Measurements from ENCODE around the gene CLEC4F.

Gene CLEC4F

DNA sequence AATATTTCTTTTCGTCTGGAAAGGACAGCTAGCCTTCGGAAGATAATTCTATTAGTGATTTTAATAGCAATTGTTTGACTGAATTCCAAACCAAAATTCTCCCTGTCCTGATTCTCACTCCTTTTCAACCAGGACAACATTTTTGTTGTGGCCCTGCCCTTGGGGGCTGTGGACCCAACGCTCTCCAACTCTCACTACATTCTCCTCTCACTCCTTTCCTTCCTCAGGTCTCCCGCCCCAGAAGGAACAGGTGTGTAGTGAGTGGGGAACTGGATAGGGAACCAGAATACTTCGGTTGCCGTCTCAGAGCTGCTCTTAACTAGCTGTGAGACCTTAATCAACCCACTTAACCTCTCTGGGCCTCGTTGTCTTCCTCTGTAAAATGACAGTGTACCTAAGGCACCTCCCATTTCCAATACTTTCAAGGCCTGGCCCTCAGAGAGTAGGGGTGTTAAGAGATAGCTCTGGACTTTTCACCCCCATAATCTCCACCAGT is 51.8 kb downstream of the CLEC4F start:
- 71% methylated on average over 3 of the region's 7 CpGs for WGBS (ENCODE audit: insufficient coverage)
- Histone ChIP-seq H3K36me3 (ENCODE audit: control insufficient read depth in 4 of 4, insufficient read depth in 4 of 4, low read length in 3 of 4) (no peaks in the 10 kb centered on the region), H3K27ac (ENCODE audit: insufficient read depth in 1 of 2, low read depth in 1 of 2, low read length in 2 of 2, poor library complexity in 1 of 2, severe bottlenecking in 2 of 2) (no peak overlapping the region), H3K4me3 (ENCODE audit: control insufficient read depth in 1 of 7, extremely low read depth in 1 of 7, insufficient read depth in 4 of 7, low read depth in 2 of 7, low read length in 6 of 7) (no peak overlapping the region), H3K27me3 (replicated peaks in 2 of 5; ENCODE audit: control insufficient read depth in 4 of 5, insufficient read depth in 5 of 5, low read length in 4 of 5) (peaks cover 6 to 67% (median 35%) of the 10 kb centered on the region in 5 experiments), H3K9me3 (ENCODE audit: control extremely low read depth in 1 of 5, control insufficient read depth in 4 of 5, insufficient read depth in 2 of 5, low read depth in 1 of 5, low read length in 4 of 5) (peaks cover 0 to 2% (median 0%) of the 10 kb centered on the region in 5 experiments), H3K4me1 (ENCODE audit: control extremely low read depth in 1 of 4, control insufficient read depth in 4 of 4, insufficient read depth in 4 of 4, low read length in 3 of 4) (peaks cover 0 to 18% (median 15%) of the 10 kb centered on the region in 4 experiments)
- no peak for DNase-seq
- CTCF ChIA-PET = interaction anchor here (0.6 to 1.9 kb wide), 17 partner anchors 8 to 464 kb away, joined by 3 to 7 read pairs (median 4); partner anchors contain the start of gene FIGLA
- POLR2A ChIA-PET = no interaction called here

DNA sequence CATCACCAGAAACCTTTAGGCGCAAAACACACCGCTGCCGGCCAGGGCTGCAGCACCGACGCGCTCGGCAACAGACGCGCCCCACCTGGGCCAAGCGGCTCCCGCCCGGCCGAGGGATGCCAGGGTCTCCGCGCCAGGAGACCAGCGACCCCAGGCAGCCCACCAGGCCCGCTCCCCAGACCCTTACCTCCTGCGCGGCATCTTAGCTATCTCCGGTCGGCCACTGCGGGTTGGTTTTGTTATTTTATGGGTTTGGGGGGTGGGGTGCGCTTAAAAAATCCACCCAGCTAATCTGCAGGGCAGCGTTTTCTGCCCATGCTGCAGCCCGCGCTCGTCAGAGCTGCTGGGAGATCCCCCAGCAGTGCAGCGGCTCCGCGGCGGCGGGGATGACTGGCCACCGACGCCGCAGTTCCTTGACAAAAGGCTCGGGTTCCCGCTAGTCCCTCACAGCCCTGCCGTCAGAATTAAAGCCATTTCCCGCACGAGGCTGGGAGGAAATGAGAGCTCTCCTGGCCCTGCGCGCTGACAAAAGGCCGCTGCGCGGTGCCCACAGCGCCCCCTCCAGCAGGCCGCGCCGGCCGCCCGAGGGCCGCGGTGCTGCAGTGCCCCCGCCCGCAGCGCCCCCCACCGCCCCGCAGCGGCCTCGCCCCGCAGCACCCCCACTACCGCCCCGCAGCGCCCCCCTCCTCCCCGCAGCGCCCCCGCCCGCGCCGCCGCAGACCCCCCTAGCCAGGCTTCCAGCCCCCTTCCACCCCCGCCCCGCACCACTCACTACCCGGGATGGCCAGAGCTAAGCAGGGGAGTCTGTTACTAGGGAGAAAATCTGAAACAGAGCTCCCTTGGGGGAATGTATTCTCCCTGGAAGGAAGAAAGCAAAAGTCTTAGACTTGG is 52.5 kb downstream of the CLEC4F start, which contains the start of gene ADD2:
TSS of gene ADD2 (minus strand) at position 502 of the 891 bp plus-strand sequence. CDS start 61,792 bp downstream, outside the sequence.
- Histone ChIP-seq H3K27me3 (replicated peaks in 2 of 5; ENCODE audit: control insufficient read depth in 4 of 5, insufficient read depth in 5 of 5, low read length in 4 of 5) (peaks cover 6 to 67% (median 35%) of the 10 kb centered on the region in 5 experiments), H3K36me3 (ENCODE audit: control insufficient read depth in 4 of 4, insufficient read depth in 4 of 4, low read length in 3 of 4) (no peaks in the 10 kb centered on the region), H3K4me1 (ENCODE audit: control extremely low read depth in 1 of 4, control insufficient read depth in 4 of 4, insufficient read depth in 4 of 4, low read length in 3 of 4) (peaks cover 0 to 18% (median 15%) of the 10 kb centered on the region in 4 experiments), H3K9me3 (ENCODE audit: control extremely low read depth in 1 of 5, control insufficient read depth in 4 of 5, insufficient read depth in 2 of 5, low read depth in 1 of 5, low read length in 4 of 5) (no peaks in the 10 kb centered on the region), H3K4me3 (ENCODE audit: control insufficient read depth in 1 of 7, extremely low read depth in 1 of 7, insufficient read depth in 4 of 7, low read depth in 2 of 7, low read length in 6 of 7) (peak within 1 kb of the TSS; percentile 19 to 74 (median 47)), H3K27ac (ENCODE audit: insufficient read depth in 1 of 2, low read depth in 1 of 2, low read length in 2 of 2, poor library complexity in 1 of 2, severe bottlenecking in 2 of 2) (no peak within 1 kb of the TSS)
- peak; percentile 47 to 91 (median 84) for DNase-seq
- ChIA-PET CTCF (interaction anchor here (0.7 to 1.9 kb wide), 16 partner anchors 9 to 463 kb away, joined by 3 to 7 read pairs (median 4); no protein-coding TSS in a partner anchor), POLR2A (no interaction called here)
- 0% methylated on average over 32 of the region's 74 CpGs for WGBS (ENCODE audit: insufficient coverage)

DNA sequence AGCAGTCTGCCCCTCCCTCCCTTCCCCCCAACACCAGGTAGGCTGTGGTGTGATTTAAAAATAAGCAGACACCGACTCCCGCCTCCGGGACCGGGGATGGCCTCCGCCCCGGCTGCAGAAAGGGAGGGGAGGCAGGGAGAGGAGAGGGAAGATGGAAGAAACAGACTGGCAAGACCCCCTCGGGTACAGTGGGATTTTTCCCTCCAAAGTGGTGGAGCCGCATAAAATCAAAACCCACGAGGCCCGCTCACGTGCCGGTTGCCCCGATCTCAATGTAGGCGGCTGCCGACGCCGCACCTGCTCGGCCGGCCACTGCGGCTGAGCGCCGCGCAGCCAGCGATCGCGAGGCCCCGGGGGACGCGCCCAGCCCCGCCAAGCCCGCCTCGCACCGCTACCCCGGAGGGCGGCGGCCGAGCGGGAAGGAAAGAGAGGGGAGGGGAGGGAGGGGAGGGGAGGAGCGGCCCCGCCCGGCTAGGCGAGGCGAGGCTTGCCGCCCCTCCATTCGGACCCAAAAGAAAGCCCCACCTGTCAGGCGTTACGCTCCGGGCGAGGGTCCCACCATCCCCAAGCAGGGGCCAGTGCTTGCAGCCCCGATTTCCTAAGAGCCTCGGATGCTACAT is 53.2 kb downstream of the CLEC4F start:
- Histone ChIP-seq H3K36me3 (ENCODE audit: control insufficient read depth in 4 of 4, insufficient read depth in 4 of 4, low read length in 3 of 4) (no peaks in the 10 kb centered on the region), H3K27ac (ENCODE audit: insufficient read depth in 1 of 2, low read depth in 1 of 2, low read length in 2 of 2, poor library complexity in 1 of 2, severe bottlenecking in 2 of 2) (no peak overlapping the region), H3K9me3 (ENCODE audit: control extremely low read depth in 1 of 5, control insufficient read depth in 4 of 5, insufficient read depth in 2 of 5, low read depth in 1 of 5, low read length in 4 of 5) (no peaks in the 10 kb centered on the region), H3K27me3 (replicated peaks in 2 of 5; ENCODE audit: control insufficient read depth in 4 of 5, insufficient read depth in 5 of 5, low read length in 4 of 5) (peaks cover 6 to 69% (median 35%) of the 10 kb centered on the region in 5 experiments), H3K4me1 (ENCODE audit: control extremely low read depth in 1 of 4, control insufficient read depth in 4 of 4, insufficient read depth in 4 of 4, low read length in 3 of 4) (peaks cover 0 to 18% (median 15%) of the 10 kb centered on the region in 4 experiments), H3K4me3 (ENCODE audit: control insufficient read depth in 1 of 7, extremely low read depth in 1 of 7, insufficient read depth in 4 of 7, low read depth in 2 of 7, low read length in 6 of 7) (peak overlapping the region; percentile 19 to 74 (median 47))
- WGBS (ENCODE audit: insufficient coverage) = 0% methylated on average over 34 of the region's 51 CpGs
- peak in 2 of 3 donors; percentile 13 to 21 for DNase-seq
- ChIA-PET POLR2A (no interaction called here), CTCF (interaction anchor here (0.7 to 1.6 kb wide), 8 partner anchors 11 to 121 kb away, joined by 3 to 4 read pairs (median 3); no protein-coding TSS in a partner anchor)

DNA sequence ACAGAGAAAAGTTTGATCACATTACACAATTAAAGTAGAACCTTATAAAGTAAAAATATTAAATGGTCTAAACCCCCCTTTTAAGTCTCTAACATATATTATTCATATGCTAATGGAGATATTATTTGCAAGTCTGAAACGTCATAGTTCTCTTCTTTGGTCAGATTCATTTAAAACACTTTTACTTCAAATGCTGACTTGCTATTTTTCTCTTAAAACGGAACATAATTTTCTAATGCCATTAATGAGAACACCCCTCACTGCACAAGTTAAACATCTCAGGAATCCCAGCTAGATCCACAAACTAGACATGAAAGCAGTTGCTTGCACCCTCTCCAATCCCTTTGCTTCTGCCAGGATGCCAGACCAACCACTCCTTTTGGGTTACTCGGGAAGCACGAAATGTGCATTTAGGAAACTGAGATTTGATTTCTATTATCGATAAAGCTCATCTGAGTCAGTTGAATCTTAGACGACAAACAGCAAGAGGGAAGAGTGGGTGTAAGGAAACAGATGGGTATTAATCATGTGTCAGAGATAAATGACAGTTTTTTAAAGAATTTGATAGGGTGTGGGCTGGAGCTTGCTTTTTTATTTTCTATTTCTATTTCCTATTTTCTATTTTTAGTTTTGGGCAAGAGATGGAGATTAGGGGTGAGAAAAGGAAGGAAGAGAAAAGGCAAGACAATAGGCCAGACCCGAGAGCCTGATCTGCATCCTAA is 53.9 kb downstream of the CLEC4F start:
- ChIA-PET POLR2A (no interaction called here), CTCF (interaction anchor here (1.4 kb wide), 1 partner anchor 104 kb away, joined by 3 read pairs; no protein-coding TSS in a partner anchor)
- no peaks in the 10 kb centered on the region for H3K9me3 ChIP-seq (ENCODE audit: control extremely low read depth in 1 of 5, control insufficient read depth in 4 of 5, insufficient read depth in 2 of 5, low read depth in 1 of 5, low read length in 4 of 5)
- H3K27me3 ChIP-seq (replicated peaks in 2 of 5; ENCODE audit: control insufficient read depth in 4 of 5, insufficient read depth in 5 of 5, low read length in 4 of 5) = peaks cover 6 to 62% (median 33%) of the 10 kb centered on the region in 5 experiments
- H3K36me3 ChIP-seq (ENCODE audit: control insufficient read depth in 4 of 4, insufficient read depth in 4 of 4, low read length in 3 of 4) = no peaks in the 10 kb centered on the region
- H3K4me3 ChIP-seq (ENCODE audit: control insufficient read depth in 1 of 7, extremely low read depth in 1 of 7, insufficient read depth in 4 of 7, low read depth in 2 of 7, low read length in 6 of 7) = peak overlapping the region in 4 of 7 experiments; percentile 47 to 74 (median 66)
- peak in 1 of 3 donors; percentile 32 for DNase-seq
- H3K4me1 ChIP-seq (ENCODE audit: control extremely low read depth in 1 of 4, control insufficient read depth in 4 of 4, insufficient read depth in 4 of 4, low read length in 3 of 4) = peaks cover 0 to 18% (median 15%) of the 10 kb centered on the region in 4 experiments
- WGBS (ENCODE audit: insufficient coverage) = 0% methylated on average over 5 of the region's 7 CpGs
- H3K27ac ChIP-seq (ENCODE audit: insufficient read depth in 1 of 2, low read depth in 1 of 2, low read length in 2 of 2, poor library complexity in 1 of 2, severe bottlenecking in 2 of 2) = no peak overlapping the region

DNA sequence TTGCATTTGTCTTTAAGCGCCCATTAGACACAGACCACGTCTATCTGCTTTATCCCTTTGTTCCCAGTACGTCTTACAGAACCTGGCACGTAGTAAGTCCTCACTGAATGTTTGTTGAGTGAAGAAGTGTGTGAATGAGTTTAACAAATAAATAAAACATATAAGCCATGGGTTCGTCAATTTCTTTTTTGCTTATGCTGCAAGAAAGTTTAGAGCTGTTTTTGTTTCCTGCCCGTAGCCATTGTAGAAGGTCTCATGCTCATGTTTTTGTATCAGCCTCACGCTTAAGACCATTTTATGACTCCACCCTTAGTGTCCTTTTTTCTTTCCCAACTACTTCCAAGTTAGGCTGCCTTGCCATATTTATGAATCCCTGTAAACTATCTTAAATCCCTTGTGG is 54.9 kb downstream of the CLEC4F start:
- Histone ChIP-seq H3K36me3 (ENCODE audit: control insufficient read depth in 4 of 4, insufficient read depth in 4 of 4, low read length in 3 of 4) (no peaks in the 10 kb centered on the region), H3K9me3 (ENCODE audit: control extremely low read depth in 1 of 5, control insufficient read depth in 4 of 5, insufficient read depth in 2 of 5, low read depth in 1 of 5, low read length in 4 of 5) (no peaks in the 10 kb centered on the region), H3K4me3 (ENCODE audit: control insufficient read depth in 1 of 7, extremely low read depth in 1 of 7, insufficient read depth in 4 of 7, low read depth in 2 of 7, low read length in 6 of 7) (no peak overlapping the region), H3K4me1 (ENCODE audit: control extremely low read depth in 1 of 4, control insufficient read depth in 4 of 4, insufficient read depth in 4 of 4, low read length in 3 of 4) (peaks cover 0 to 18% (median 15%) of the 10 kb centered on the region in 4 experiments), H3K27ac (ENCODE audit: insufficient read depth in 1 of 2, low read depth in 1 of 2, low read length in 2 of 2, poor library complexity in 1 of 2, severe bottlenecking in 2 of 2) (no peak overlapping the region), H3K27me3 (replicated peaks in 2 of 5; ENCODE audit: control insufficient read depth in 4 of 5, insufficient read depth in 5 of 5, low read length in 4 of 5) (peaks cover 6 to 57% (median 33%) of the 10 kb centered on the region in 5 experiments)
- ChIA-PET CTCF (interaction anchor here (1.4 kb wide), 1 partner anchor 105 kb away, joined by 3 read pairs; no protein-coding TSS in a partner anchor), POLR2A (no interaction called here)
- 85% methylated on average over 2 of the region's 7 CpGs for WGBS (ENCODE audit: insufficient coverage)
- DNase-seq = no peak

DNA sequence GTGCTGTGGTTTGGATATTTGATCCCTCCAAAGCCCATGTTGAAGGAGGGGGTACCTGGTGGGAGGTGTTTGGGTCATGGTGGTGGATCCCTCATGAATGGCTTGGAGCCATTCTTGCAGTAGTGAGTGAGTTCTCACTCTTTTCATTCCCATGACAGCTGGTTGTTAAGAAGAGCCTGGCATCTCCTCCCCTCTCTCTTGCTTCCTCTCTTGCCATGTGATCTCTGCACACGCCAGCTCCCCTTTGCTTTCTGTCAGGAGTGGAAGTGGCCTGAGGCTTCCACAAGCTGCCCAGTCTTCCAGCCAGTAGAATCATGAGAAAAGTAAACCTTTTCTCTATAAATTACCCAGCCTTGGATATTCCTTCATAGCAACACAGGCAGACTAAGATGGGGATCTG is 61.0 kb downstream of the CLEC4F start:
- ChIA-PET CTCF (interaction anchor here (1.3 to 1.5 kb wide), 2 partner anchors 9 to 27 kb away, joined by 3 to 4 read pairs; no protein-coding TSS in a partner anchor), POLR2A (no interaction called here)
- Histone ChIP-seq H3K4me1 (ENCODE audit: control extremely low read depth in 1 of 4, control insufficient read depth in 4 of 4, insufficient read depth in 4 of 4, low read length in 3 of 4) (no peaks in the 10 kb centered on the region), H3K4me3 (ENCODE audit: control insufficient read depth in 1 of 7, extremely low read depth in 1 of 7, insufficient read depth in 4 of 7, low read depth in 2 of 7, low read length in 6 of 7) (no peak overlapping the region), H3K9me3 (ENCODE audit: control extremely low read depth in 1 of 5, control insufficient read depth in 4 of 5, insufficient read depth in 2 of 5, low read depth in 1 of 5, low read length in 4 of 5) (no peaks in the 10 kb centered on the region), H3K27ac (ENCODE audit: insufficient read depth in 1 of 2, low read depth in 1 of 2, low read length in 2 of 2, poor library complexity in 1 of 2, severe bottlenecking in 2 of 2) (no peak overlapping the region), H3K36me3 (ENCODE audit: control insufficient read depth in 4 of 4, insufficient read depth in 4 of 4, low read length in 3 of 4) (no peaks in the 10 kb centered on the region), H3K27me3 (replicated peaks in 2 of 5; ENCODE audit: control insufficient read depth in 4 of 5, insufficient read depth in 5 of 5, low read length in 4 of 5) (peaks cover 5 to 22% (median 7%) of the 10 kb centered on the region in 5 experiments)
- 100% methylated on average over 1 of the region's 1 CpG for WGBS (ENCODE audit: insufficient coverage)
- no peak for DNase-seq
